T-helper 2 cell (primary cell): ENCODE data around the gene ENSA.
A peak's percentile ranks its signal among the peaks of the same experiment; 100 is the strongest.
"Not testable (repeated sequence)": the region's sequence is repeated elsewhere in the genome, so short reads cannot be mapped to it uniquely, and the experiment has no call there.

ENCODE experiments used
- DNase-seq, 5 experiments: peaks; one replicate each; pipeline versions ENCODE4 v3.0.0 to v3.0.0-alpha.2; 2012 to 2022

ENSA gene

GRCh38 chr1:150580966-150581365 lies 48.4 kb downstream of the ENSA start:
- not testable (repeated sequence) for DNase-seq

GRCh38 chr1:150579945-150580642 lies 49.3 kb downstream of the ENSA start:
- no peak for DNase-seq

GRCh38 chr1:150579110-150579944 lies 50.1 kb downstream of the ENSA start, which contains the start of gene MCL1:
Gene MCL1, minus strand, starts transcription at chr1:150579610. Its CDS starts 80 bp downstream, at chr1:150579530.
- DNase-seq = peak; percentile 66 to 96 (median 83)

- peak in 3 of 5 experiments; percentile 30 to 53 (median 37) for DNase-seq
These were observed 50.9 kb downstream of the ENSA start for GRCh38 chr1:150578272-150579109.

- peak in 2 of 5 experiments; percentile 37 to 70 for DNase-seq
These were observed 51.7 kb downstream of the ENSA start for GRCh38 chr1:150577557-150578271.

- DNase-seq = no peak
These were observed 52.4 kb downstream of the ENSA start for GRCh38 chr1:150576794-150577556.

- no peak for DNase-seq
These were observed 53.1 kb downstream of the ENSA start for GRCh38 chr1:150576367-150576711.

GRCh38 chr1:150575518-150576366 lies 53.7 kb downstream of the ENSA start:
- DNase-seq = no peak

- DNase-seq = no peak
These were observed 54.3 kb downstream of the ENSA start for GRCh38 chr1:150575072-150575489.

- DNase-seq = no peak
These were observed 54.9 kb downstream of the ENSA start for GRCh38 chr1:150574260-150575071.

GRCh38 chr1:150573648-150574071 lies 55.8 kb downstream of the ENSA start:
- not testable (repeated sequence) for DNase-seq

- no peak for DNase-seq
These were observed 56.3 kb downstream of the ENSA start for GRCh38 chr1:150572918-150573647.
